Measurements from ENCODE around the gene TEDC1.

- TF ChIP-seq CTCF (conservative IDR thresholded peaks at IDR 0.05; ENCODE audit: low read depth, low read length): no peak
- TF ChIP-seq EZH2 (IDR thresholded peaks at IDR 0.05; ENCODE audit: borderline replicate concordance, low read depth, low read length, poor library complexity, severe bottlenecking): no peak
Measured at GRCh38 chr14:105473033-105473676, 17.9 kb upstream of the TEDC1 start.
